Lung (tissue), 12 donors: ENCODE results near the gene POU2F2. TPM values are rescaled to one million over a fixed set of nuclear protein-coding genes. Genes with fewer than 3 reads are reported as not detected.

ENCODE experiments used
- ATAC-seq: fragments of 200-7000 bp; cut with Tn5 transposase; one replicate; pipeline ENCODE4 v1.9.1; 2020; ENCODE audit warnings: moderate number of reproducible peaks; ENCODE audit not compliant: insufficient read depth, low FRiP score
- DNase-seq, 3 donors: peaks; one replicate each; pipeline ENCODE4 v3.0.0-alpha.2; 2013 to 2017
- H3K27ac ChIP-seq, 2 donors: one replicate each; pipeline ENCODE4 v1.5.1; 2013; ENCODE audit warnings: mild to moderate bottlenecking in 2 of 2, moderate library complexity in 2 of 2, control low read depth in 1 of 2, inconsistent platforms in 1 of 2, low read depth in 1 of 2, low read length in 1 of 2
- H3K27me3 ChIP-seq, 3 donors: one replicate each; pipeline ENCODE4 v1.5.1; 2013; ENCODE audit warnings: low read length in 2 of 3; ENCODE audit not compliant: control insufficient read depth in 3 of 3, insufficient read depth in 3 of 3
- H3K36me3 ChIP-seq, 4 donors: one replicate each; pipeline ENCODE4 v1.5.1; 2013; ENCODE audit warnings: low read length in 4 of 4, mild to moderate bottlenecking in 1 of 4, moderate library complexity in 1 of 4; ENCODE audit not compliant: control insufficient read depth in 4 of 4, insufficient read depth in 4 of 4
- H3K4me1 ChIP-seq, 5 donors: one replicate each; pipeline ENCODE4 v1.5.1; 2013; ENCODE audit warnings: low read length in 5 of 5, mild to moderate bottlenecking in 2 of 5, moderate library complexity in 1 of 5; ENCODE audit not compliant: control insufficient read depth in 5 of 5, insufficient read depth in 5 of 5
- H3K4me3 ChIP-seq: one replicate; pipeline ENCODE4 v1.5.1; 2013; ENCODE audit warnings: mild to moderate bottlenecking, control low read depth, moderate library complexity
- H3K9ac ChIP-seq, 2 donors: one replicate each; pipeline ENCODE4 v1.5.1; 2013; ENCODE audit warnings: low read length in 2 of 2, control low read depth in 1 of 2; ENCODE audit not compliant: insufficient read depth in 1 of 2
- H3K9me3 ChIP-seq, 4 donors: one replicate each; pipeline ENCODE4 v1.5.1; 2013; ENCODE audit warnings: low read length in 3 of 4, mild to moderate bottlenecking in 1 of 4, moderate library complexity in 1 of 4; ENCODE audit not compliant: control insufficient read depth in 4 of 4, insufficient read depth in 3 of 4
- WGBS, 2 donors: extraction: QIAGEN DNeasy Blood & Tissue Kit; methylation state at CpG; one replicate each; pipeline ENCODE4 v1.1.7; 2013; 5-methylcytosine and 5-hydroxymethylcytosine counted together
- polyA plus RNA-seq, 2 donors: library from polyadenylated mRNA; stranded (reverse); fragments of 200-250 nt; gene quantifications; one replicate each; pipeline ENCODE4 v1.2.1, GENCODE V29; 2013
- total RNA-seq, 2 donors: library from RNA; depleted of rRNA in 1 of 2; stranded (reverse); fragments of >200 nt in 1 of 2; gene quantifications; one replicate each; pipeline ENCODE4 v1.2.1, GENCODE V29; 2014 to 2021
- TF ChIP-seq, protein P1 (sequence below): IDR thresholded peaks from 2 replicates; pipeline ENCODE4 v1.5.1; 2012; ENCODE audit warnings: mild to moderate bottlenecking; ENCODE audit errors: control extremely low read depth, extremely low read depth
- donor health status: control.
- donor health status: control.
- donor health status: Bipolar disorder and iron deficiency.
- donor health status: healthy.
- donor health status: DM: yes; HTN: yes; CAD: no.

POU2F2 gene
- total and polyA plus RNA-seq, 4 donors, result 1.9 to 11.9 (median 5.4) TPM

DNA sequence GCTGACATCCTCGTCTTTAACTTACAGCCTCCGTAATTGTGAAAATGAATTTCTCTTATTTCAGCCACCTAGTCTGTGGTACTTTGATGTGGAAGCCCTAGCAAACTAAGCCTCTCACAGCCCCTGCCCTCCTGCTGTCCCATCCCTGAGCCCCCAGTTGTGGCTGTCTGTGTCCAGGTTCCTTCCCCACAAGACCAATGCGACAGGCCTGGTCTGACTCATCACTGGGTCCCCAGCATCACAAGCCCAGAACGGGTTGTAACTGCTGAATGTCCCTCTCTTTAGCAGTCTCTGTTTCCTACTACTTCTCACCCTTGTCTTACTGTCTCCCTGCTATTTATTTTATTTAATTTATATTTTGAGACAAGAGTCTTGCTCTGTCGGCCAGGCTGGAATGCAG is 5.7 kb downstream of the POU2F2 start:
- Histone ChIP-seq H3K27ac (no peak overlapping the region), H3K27me3 (peaks cover 0 to 26% (median 19%) of the 10 kb centered on the region in 3 donors), H3K9ac (no peak overlapping the region), H3K9me3 (no peaks in the 10 kb centered on the region), H3K36me3 (no peaks in the 10 kb centered on the region), H3K4me1 (peaks cover 0 to 2% (median 0%) of the 10 kb centered on the region in 5 donors), H3K4me3 (no peak overlapping the region)
- 76 to 83% methylated on average over 5 of the region's 5 CpGs for WGBS, 2 donors
- ATAC-seq (no peak), DNase-seq (no peak)
- TF ChIP-seq, protein P1, sequence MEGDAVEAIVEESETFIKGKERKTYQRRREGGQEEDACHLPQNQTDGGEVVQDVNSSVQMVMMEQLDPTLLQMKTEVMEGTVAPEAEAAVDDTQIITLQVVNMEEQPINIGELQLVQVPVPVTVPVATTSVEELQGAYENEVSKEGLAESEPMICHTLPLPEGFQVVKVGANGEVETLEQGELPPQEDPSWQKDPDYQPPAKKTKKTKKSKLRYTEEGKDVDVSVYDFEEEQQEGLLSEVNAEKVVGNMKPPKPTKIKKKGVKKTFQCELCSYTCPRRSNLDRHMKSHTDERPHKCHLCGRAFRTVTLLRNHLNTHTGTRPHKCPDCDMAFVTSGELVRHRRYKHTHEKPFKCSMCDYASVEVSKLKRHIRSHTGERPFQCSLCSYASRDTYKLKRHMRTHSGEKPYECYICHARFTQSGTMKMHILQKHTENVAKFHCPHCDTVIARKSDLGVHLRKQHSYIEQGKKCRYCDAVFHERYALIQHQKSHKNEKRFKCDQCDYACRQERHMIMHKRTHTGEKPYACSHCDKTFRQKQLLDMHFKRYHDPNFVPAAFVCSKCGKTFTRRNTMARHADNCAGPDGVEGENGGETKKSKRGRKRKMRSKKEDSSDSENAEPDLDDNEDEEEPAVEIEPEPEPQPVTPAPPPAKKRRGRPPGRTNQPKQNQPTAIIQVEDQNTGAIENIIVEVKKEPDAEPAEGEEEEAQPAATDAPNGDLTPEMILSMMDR, result no peak

DNA sequence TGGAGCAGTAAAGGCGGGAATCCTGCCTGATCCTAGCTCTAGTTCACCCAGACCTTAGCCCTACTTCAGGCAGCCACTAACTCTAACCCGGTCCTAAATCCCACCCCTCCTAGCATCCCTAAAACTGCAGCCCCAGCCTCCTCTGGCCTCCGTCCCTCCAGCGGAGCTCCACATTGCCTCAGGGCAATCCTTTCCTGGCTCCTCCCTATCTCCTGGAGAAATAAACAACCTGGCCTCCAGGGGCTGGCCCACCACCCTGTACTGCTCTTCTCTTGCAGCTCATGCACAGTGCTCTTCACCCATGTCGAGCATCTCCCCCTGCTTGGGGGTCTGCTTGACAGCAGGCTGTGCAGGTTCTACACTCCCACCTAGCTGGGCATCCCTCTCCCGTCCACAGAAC is 6.7 kb downstream of the POU2F2 start:
- WGBS, 2 donors, result 61 to 83% methylated on average over 6 of the region's 6 CpGs
- H3K27ac ChIP-seq, result no peak overlapping the region
- ATAC-seq (no peak), DNase-seq (no peak)
- H3K9ac ChIP-seq, result no peak overlapping the region
- peaks cover 0 to 20% (median 13%) of the 10 kb centered on the region in 3 donors for H3K27me3 ChIP-seq
- TF ChIP-seq, protein P1, result no peak
- H3K4me1 ChIP-seq, result peaks cover 0 to 2% (median 0%) of the 10 kb centered on the region in 5 donors
- H3K36me3 ChIP-seq, result no peaks in the 10 kb centered on the region
- H3K9me3 ChIP-seq, result no peaks in the 10 kb centered on the region
- H3K4me3 ChIP-seq, result no peak overlapping the region

DNA sequence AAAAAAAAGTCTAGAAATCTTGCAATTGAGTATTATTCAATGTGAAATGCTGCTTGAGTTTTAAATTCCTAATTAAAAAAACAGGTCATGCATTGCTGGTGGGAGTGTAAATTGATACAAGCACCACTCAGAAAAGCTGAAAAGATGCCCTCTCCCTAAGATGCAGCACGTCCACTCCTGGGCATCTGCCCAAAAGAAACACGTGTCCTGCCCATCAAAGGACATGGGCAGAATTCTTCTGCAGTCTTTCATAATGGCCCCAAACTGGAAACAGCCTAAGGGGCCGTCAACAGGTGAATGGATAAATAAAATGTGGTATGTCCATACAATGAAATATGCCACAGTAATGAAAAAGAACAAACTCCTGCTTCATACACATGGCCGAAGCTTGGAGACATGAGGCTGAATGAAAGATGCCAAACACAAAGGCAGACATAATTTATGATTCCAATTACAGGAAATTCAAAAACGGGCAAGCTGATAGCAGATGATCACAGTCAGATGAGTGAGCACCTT is 7.8 kb downstream of the POU2F2 start:
- Histone ChIP-seq H3K27me3 (peaks cover 0 to 10% (median 5%) of the 10 kb centered on the region in 3 donors), H3K9me3 (no peaks in the 10 kb centered on the region), H3K4me1 (peaks cover 0 to 2% (median 0%) of the 10 kb centered on the region in 5 donors), H3K36me3 (no peaks in the 10 kb centered on the region), H3K9ac (no peak overlapping the region), H3K4me3 (no peak overlapping the region), H3K27ac (no peak overlapping the region)
- DNase-seq (no peak), ATAC-seq (no peak)
- 84 to 87% methylated on average over 5 of the region's 5 CpGs for WGBS, 2 donors
- TF ChIP-seq, protein P1, result no peak

DNA sequence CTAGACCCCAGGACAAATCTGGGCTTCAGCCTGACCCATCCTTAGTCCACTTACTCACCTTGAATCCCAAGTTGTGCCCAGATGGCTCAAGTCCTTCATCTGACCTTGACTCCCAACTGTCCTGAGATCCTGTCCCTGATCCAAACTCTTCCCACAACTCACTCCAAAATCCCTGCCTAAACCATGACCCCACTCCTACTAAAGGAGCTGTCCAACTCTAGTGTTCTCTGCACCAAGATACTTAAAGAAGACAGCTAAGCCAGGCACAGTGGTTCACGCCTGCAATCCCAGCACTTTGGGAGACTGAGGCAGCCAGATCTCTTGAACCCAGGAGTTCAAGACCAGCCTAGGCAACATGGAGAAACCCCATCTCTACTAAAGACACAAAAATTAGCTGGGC is 8.5 kb downstream of the POU2F2 start:
- TF ChIP-seq, protein P1, result no peak
- H3K9me3 ChIP-seq, result no peaks in the 10 kb centered on the region
- no peaks in the 10 kb centered on the region for H3K36me3 ChIP-seq
- H3K9ac ChIP-seq, result no peak overlapping the region
- ATAC-seq, result no peak
- no peak overlapping the region for H3K4me3 ChIP-seq
- WGBS, 2 donors, result 88 to 94% methylated on average over 1 of the region's 1 CpG
- peaks cover 0 to 2% (median 0%) of the 10 kb centered on the region in 5 donors for H3K4me1 ChIP-seq
- no peak overlapping the region for H3K27ac ChIP-seq
- H3K27me3 ChIP-seq, result peaks cover 0 to 4% (median 3%) of the 10 kb centered on the region in 3 donors
- DNase-seq, result no peak
